PC-9 (cell line): ENCODE measurements around the gene TWNK. TPM values are rescaled to one million over a fixed set of nuclear protein-coding genes. Genes with fewer than 3 reads are reported as not detected.

Source experiments
- BruUV-seq: library from RNA; stranded (reverse); fragments of 400-500 nt; replicated peaks from 2 replicates; lab custom pipeline; 2021; lab: Mats Ljungman, UMichigan
- CTCF ChIA-PET: fragments of 300-600 bp; sonication (Branson Sonifier 250); formaldehyde crosslinking; loops from one replicate; lab custom pipeline; 2022; ENCODE audit warnings: antibody characterized with exemption; lab: Charles Lee
- POLR2A ChIA-PET: fragments of 300-600 bp; sonication (Branson Sonifier 250); formaldehyde crosslinking; loops from one replicate; lab custom pipeline; 2022; ENCODE audit warnings: antibody characterized with exemption; ENCODE audit not compliant: unreplicated experiment; lab: Charles Lee
- DNase-seq, 2 experiments: peaks; one replicate each; pipeline versions ENCODE4 v3.0.0 to v3.0.0-alpha.2; 2015 to 2022; ENCODE audit warnings: mixed read lengths in 1 of 2
- H2AFZ ChIP-seq: fragments of 200-600 bp; sonication (generic); 2 replicates; pipeline ENCODE4 v1.8.1; 2017; ENCODE audit warnings: antibody characterized with exemption
- H3F3A ChIP-seq: fragments of 200-600 bp; sonication (generic); 2 replicates; pipeline ENCODE4 v1.8.1; 2017; ENCODE audit warnings: antibody characterized with exemption, mild to moderate bottlenecking, low read depth; ENCODE audit not compliant: insufficient read depth
- H3K27ac ChIP-seq: fragments of 200-600 bp; sonication (generic); 2 replicates; pipeline ENCODE4 v1.6.1; 2016; ENCODE audit warnings: mixed run types
- H3K27me3 ChIP-seq: fragments of 200-600 bp; sonication (generic); 2 replicates; pipeline ENCODE4 v1.6.1; 2016; ENCODE audit warnings: low read depth, mixed run types; ENCODE audit not compliant: insufficient read depth
- H3K36me3 ChIP-seq: fragments of 200-600 bp; sonication (generic); 2 replicates; pipeline ENCODE4 v1.6.1; 2016; ENCODE audit warnings: low read depth, mixed run types
- H3K4me1 ChIP-seq: fragments of 200-600 bp; sonication (generic); replicated peaks from 2 replicates; pipeline ENCODE4 v1.6.1; 2016; ENCODE audit warnings: mixed run types; ENCODE audit not compliant: insufficient read depth
- H3K4me2 ChIP-seq: fragments of 200-600 bp; sonication (generic); 2 replicates; pipeline ENCODE4 v1.6.1; 2017; ENCODE audit warnings: mixed run types
- H3K4me3 ChIP-seq: fragments of 200-600 bp; sonication (generic); 2 replicates; pipeline ENCODE4 v1.6.1; 2016; ENCODE audit warnings: mixed run types
- H3K79me2 ChIP-seq: fragments of 200-600 bp; sonication (generic); 2 replicates; pipeline ENCODE4 v1.6.1; 2017; ENCODE audit warnings: low read depth, mixed run types
- H3K9me2 ChIP-seq: fragments of 200-600 bp; sonication (generic); 2 replicates; pipeline ENCODE4 v1.8.1; 2017; ENCODE audit warnings: mild to moderate bottlenecking; ENCODE audit not compliant: insufficient read depth
- H3K9me3 ChIP-seq: fragments of 200-600 bp; sonication (generic); 2 replicates; pipeline ENCODE4 v1.8.1; 2016; ENCODE audit warnings: low read depth; ENCODE audit not compliant: insufficient read depth
- H4K20me1 ChIP-seq: fragments of 200-600 bp; sonication (generic); 2 replicates; pipeline ENCODE4 v1.8.1; 2017; ENCODE audit not compliant: insufficient read depth
- EZH2 ChIP-seq: fragments of 200-600 bp; sonication (generic); IDR thresholded peaks from 2 replicates; pipeline ENCODE4 v1.8.0; 2017; ENCODE audit warnings: antibody characterized with exemption, low read depth
- intact Hi-C: fragments of 100-400 bp; cut with micrococcal nuclease; formaldehyde crosslinking; loops from one replicate; pipeline ENCODE4 v1.10.0; 2022; ENCODE audit not compliant: unreplicated experiment
- total RNA-seq: library from RNA; stranded (reverse); gene quantifications from 2 replicates; pipeline ENCODE4 v1.2.3, GENCODE V29; 2021
- TF ChIP-seq, protein P1 (sequence below): fragments of 200-600 bp; sonication (generic); conservative IDR thresholded peaks from 2 replicates; pipeline ENCODE4 v1.6.1; 2017; ENCODE audit warnings: mixed run types, antibody characterized with exemption, mild to moderate bottlenecking, moderate library complexity

Gene TWNK
- total RNA-seq, 1 experiment from 2014 or later, result 7.9 TPM

DNA sequence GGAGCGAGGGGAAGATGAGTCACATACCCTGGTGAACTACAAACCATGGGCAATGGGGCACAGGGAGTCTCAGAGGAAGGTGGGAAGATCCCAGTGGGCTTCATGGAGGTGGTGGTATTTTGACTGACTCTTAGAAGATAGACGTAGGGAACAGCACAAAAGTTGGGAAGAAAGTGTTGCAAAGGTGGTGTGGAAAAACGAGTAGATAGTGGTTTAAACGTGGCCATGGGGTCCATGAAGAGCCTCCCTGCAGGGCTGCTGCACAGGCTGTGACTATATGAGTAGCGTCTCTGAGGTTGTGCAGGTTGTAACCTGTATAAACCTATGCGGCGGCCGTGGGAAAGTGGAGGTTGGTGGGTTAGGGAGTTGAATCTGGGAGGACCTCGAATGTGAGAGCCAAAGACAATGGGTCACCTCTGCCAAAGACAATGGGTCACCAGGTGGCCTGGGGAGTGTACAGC lies 26.1 kb downstream of the TWNK start:
- ChIA-PET POLR2A (interaction anchor here (0.6 kb wide), 1 partner anchor 495 kb away, joined by 5 read pairs; no protein-coding TSS in a partner anchor), CTCF (interaction anchor here (0.6 kb wide), 1 partner anchor 54 kb away, joined by 6 read pairs; no protein-coding TSS in a partner anchor)
- Histone ChIP-seq H3K27ac (no peak overlapping the region), H3K79me2 (no peaks in the 10 kb centered on the region), H3K36me3 (no peaks in the 10 kb centered on the region), H3K9me2 (no peaks in the 10 kb centered on the region), H4K20me1 (no peaks in the 10 kb centered on the region), H3K4me1 (peaks cover 5% of the 10 kb centered on the region), H3K9me3 (no peaks in the 10 kb centered on the region), H3K4me2 (0 out of 2 replicates have a peak overlapping the region, but pooled peaks have one; percentile 6), H3K27me3 (no peaks in the 10 kb centered on the region), H3K4me3 (no peak overlapping the region), H3F3A (peaks cover 13% of the 10 kb centered on the region; the same call in 1 of the 2 replicates), H2AFZ (no peak overlapping the region)
- BruUV-seq, result no TSS peak
- DNase-seq, result no peak
- no peak for TF ChIP-seq EZH2
- TF ChIP-seq, protein P1, sequence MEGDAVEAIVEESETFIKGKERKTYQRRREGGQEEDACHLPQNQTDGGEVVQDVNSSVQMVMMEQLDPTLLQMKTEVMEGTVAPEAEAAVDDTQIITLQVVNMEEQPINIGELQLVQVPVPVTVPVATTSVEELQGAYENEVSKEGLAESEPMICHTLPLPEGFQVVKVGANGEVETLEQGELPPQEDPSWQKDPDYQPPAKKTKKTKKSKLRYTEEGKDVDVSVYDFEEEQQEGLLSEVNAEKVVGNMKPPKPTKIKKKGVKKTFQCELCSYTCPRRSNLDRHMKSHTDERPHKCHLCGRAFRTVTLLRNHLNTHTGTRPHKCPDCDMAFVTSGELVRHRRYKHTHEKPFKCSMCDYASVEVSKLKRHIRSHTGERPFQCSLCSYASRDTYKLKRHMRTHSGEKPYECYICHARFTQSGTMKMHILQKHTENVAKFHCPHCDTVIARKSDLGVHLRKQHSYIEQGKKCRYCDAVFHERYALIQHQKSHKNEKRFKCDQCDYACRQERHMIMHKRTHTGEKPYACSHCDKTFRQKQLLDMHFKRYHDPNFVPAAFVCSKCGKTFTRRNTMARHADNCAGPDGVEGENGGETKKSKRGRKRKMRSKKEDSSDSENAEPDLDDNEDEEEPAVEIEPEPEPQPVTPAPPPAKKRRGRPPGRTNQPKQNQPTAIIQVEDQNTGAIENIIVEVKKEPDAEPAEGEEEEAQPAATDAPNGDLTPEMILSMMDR, result no peak
- intact Hi-C loops, result loop anchor here (1.0 to 10.0 kb wide), 4 partner anchors 12 to 579 kb away; no protein-coding TSS in a partner anchor

DNA sequence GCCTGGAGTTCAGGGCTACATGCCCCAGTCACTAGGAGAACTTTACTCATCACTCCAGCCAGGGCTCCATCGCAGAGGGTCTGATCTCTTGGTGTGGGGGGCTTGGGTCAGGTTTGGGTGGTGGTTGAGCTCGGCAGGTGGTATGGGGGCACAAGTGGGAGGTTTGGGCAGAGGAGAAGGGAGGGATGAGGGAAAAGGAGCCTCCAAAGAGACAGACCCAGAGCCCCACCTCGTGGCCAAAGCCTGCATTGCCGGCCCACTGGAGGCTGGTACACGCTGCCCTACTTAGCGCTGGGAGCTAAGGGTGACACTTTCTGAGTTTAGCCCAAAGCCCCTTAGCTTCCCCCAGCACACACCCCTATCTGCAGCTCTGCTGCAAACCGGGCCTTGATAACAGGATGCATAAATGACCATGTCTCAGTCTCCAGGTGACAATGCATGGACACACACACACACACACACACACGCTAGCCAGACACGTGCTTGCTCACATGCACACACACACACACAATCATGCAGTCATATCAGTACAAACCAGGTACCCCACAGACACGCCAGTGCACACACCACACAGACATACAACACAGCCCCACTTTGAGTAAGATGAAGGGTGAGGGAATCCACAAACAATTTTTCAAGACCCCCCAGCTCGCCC lies 27.0 kb downstream of the TWNK start:
- H3K4me1 ChIP-seq, result peaks cover 5% of the 10 kb centered on the region
- ChIA-PET POLR2A (interaction anchor here (0.7 kb wide), 1 partner anchor 84 kb away, joined by 3 read pairs; no protein-coding TSS in a partner anchor), CTCF (interaction anchor here (0.6 to 1.0 kb wide), 4 partner anchors 16 to 52 kb away, joined by 3 to 6 read pairs (median 4); partner anchors contain the start of genes PDZD7 and SFXN3)
- no peaks in the 10 kb centered on the region for H3K79me2 ChIP-seq
- no peaks in the 10 kb centered on the region for H3K9me3 ChIP-seq
- H3K4me2 ChIP-seq, result no peak overlapping the region
- H3K4me3 ChIP-seq, result no peak overlapping the region
- no peak overlapping the region for H3K27ac ChIP-seq
- H3K9me2 ChIP-seq, result no peaks in the 10 kb centered on the region
- H3F3A ChIP-seq, result peaks cover 13% of the 10 kb centered on the region; the same call in 1 of the 2 replicates
- TF ChIP-seq EZH2, result no peak
- TF ChIP-seq, protein P1, result peak; percentile 76
- no TSS peak for BruUV-seq
- H3K27me3 ChIP-seq, result no peaks in the 10 kb centered on the region
- no peak overlapping the region for H2AFZ ChIP-seq
- no peaks in the 10 kb centered on the region for H4K20me1 ChIP-seq
- no peaks in the 10 kb centered on the region for H3K36me3 ChIP-seq
- peak in 1 of 2 experiments; percentile 70 for DNase-seq
- intact Hi-C loops, result loop anchor here (1.0 to 10.0 kb wide), 4 partner anchors 20 to 580 kb away; no protein-coding TSS in a partner anchor

DNA sequence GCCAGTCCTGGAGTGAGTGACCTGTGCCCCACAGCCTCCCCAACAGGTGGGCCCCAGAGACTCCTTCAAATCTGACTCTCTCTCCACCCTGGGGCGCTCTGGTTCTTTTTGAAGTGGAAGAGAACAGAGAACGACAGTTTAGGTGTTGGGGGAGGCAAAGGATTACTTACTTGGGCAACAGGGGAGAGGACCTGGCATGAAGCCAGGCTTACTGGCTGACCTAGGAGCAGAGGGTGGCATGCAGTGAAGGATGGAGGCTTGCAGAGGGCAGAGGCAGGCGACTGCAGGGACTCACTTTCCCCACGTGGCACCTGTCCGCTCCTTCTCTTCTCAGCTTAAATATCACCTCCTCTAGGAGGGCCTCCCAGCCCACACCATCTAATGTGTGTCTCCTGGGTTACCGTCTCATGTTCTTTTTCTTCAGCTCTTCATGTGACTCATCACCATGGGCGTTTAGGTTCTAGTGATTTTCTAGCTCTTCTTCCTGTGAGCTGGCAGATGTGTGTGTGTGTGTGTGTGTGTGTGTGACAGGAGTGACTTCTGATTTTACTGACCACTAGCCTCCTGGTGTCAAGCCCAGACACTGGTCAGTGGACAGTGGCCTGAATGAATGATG lies 27.7 kb downstream of the TWNK start:
- intact Hi-C loops, result loop anchor here (1.0 to 10.0 kb wide), 4 partner anchors 21 to 580 kb away; no protein-coding TSS in a partner anchor
- Histone ChIP-seq H3K27ac (no peak overlapping the region), H4K20me1 (no peaks in the 10 kb centered on the region), H3K4me1 (peaks cover 5% of the 10 kb centered on the region), H3K4me2 (no peak overlapping the region), H3K36me3 (no peaks in the 10 kb centered on the region), H3K9me3 (no peaks in the 10 kb centered on the region), H2AFZ (no peak overlapping the region), H3K27me3 (no peaks in the 10 kb centered on the region), H3F3A (peaks cover 13% of the 10 kb centered on the region; the same call in 1 of the 2 replicates), H3K9me2 (no peaks in the 10 kb centered on the region), H3K79me2 (no peaks in the 10 kb centered on the region), H3K4me3 (no peak overlapping the region)
- TF ChIP-seq, protein P1, result no peak
- TF ChIP-seq EZH2, result no peak
- CTCF ChIA-PET, result interaction anchor here (0.7 to 1.0 kb wide), 4 partner anchors 16 to 127 kb away, joined by 3 to 6 read pairs (median 3); no protein-coding TSS in a partner anchor
- no TSS peak for BruUV-seq
- POLR2A ChIA-PET, result no interaction called here
- DNase-seq, result peak in 1 of 2 experiments; percentile 65
